ENCODE measurements around the gene CBFA2T2.

DNA sequence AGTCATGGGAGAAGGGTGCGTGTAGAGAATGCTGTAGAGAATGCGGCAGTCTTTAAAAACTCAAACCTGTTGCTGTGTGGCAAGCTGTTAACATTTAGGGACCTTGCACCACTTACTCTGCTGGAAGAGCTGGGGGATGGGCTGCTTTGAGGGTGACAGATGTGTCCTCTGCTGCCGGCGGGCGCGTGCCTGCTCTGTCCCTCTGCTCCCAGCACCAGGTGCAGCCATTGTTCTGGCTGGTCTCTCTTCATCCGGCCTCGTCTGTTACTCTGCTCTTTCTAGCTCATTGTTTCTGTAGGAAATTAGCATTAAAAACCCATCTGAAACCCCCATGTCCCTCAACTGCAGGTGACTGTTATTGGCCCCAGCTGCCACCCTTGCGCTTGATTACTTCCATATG is 78.5 kb downstream of the CBFA2T2 start:
- TF ChIP-seq, protein P1, sequence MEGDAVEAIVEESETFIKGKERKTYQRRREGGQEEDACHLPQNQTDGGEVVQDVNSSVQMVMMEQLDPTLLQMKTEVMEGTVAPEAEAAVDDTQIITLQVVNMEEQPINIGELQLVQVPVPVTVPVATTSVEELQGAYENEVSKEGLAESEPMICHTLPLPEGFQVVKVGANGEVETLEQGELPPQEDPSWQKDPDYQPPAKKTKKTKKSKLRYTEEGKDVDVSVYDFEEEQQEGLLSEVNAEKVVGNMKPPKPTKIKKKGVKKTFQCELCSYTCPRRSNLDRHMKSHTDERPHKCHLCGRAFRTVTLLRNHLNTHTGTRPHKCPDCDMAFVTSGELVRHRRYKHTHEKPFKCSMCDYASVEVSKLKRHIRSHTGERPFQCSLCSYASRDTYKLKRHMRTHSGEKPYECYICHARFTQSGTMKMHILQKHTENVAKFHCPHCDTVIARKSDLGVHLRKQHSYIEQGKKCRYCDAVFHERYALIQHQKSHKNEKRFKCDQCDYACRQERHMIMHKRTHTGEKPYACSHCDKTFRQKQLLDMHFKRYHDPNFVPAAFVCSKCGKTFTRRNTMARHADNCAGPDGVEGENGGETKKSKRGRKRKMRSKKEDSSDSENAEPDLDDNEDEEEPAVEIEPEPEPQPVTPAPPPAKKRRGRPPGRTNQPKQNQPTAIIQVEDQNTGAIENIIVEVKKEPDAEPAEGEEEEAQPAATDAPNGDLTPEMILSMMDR (IDR thresholded peaks at IDR 0.05) = no peak
- TF ChIP-seq EZH2 (IDR thresholded peaks at IDR 0.05; ENCODE audit: borderline replicate concordance, insufficient read depth, low read depth, low read length, poor library complexity, severe bottlenecking) = no peak

Data from B cell (primary cell).